Stimulated activated CD8-positive, alpha-beta memory T cell treated with anti-CD3 and anti-CD28 coated beads, Interleukin-15, amount 100 ng/mL, for 4 hours (primary cell): ENCODE data around the gene CCNB3.
"Not testable (repeated sequence)": the region's sequence is repeated elsewhere in the genome, so short reads cannot be mapped to it uniquely, and the experiment has no call there.

Source experiments
- DNase-seq, 2 donors: peaks; one replicate each; pipeline ENCODE4 v3.0.0-alpha.2; 2020; ENCODE audit warnings: low read depth in 2 of 2

CCNB3 gene, protein sequence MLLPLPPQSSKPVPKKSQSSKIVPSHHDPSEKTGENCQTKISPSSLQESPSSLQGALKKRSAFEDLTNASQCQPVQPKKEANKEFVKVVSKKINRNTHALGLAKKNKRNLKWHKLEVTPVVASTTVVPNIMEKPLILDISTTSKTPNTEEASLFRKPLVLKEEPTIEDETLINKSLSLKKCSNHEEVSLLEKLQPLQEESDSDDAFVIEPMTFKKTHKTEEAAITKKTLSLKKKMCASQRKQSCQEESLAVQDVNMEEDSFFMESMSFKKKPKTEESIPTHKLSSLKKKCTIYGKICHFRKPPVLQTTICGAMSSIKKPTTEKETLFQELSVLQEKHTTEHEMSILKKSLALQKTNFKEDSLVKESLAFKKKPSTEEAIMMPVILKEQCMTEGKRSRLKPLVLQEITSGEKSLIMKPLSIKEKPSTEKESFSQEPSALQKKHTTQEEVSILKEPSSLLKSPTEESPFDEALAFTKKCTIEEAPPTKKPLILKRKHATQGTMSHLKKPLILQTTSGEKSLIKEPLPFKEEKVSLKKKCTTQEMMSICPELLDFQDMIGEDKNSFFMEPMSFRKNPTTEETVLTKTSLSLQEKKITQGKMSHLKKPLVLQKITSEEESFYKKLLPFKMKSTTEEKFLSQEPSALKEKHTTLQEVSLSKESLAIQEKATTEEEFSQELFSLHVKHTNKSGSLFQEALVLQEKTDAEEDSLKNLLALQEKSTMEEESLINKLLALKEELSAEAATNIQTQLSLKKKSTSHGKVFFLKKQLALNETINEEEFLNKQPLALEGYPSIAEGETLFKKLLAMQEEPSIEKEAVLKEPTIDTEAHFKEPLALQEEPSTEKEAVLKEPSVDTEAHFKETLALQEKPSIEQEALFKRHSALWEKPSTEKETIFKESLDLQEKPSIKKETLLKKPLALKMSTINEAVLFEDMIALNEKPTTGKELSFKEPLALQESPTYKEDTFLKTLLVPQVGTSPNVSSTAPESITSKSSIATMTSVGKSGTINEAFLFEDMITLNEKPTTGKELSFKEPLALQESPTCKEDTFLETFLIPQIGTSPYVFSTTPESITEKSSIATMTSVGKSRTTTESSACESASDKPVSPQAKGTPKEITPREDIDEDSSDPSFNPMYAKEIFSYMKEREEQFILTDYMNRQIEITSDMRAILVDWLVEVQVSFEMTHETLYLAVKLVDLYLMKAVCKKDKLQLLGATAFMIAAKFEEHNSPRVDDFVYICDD (N-terminal part only)

DNA sequence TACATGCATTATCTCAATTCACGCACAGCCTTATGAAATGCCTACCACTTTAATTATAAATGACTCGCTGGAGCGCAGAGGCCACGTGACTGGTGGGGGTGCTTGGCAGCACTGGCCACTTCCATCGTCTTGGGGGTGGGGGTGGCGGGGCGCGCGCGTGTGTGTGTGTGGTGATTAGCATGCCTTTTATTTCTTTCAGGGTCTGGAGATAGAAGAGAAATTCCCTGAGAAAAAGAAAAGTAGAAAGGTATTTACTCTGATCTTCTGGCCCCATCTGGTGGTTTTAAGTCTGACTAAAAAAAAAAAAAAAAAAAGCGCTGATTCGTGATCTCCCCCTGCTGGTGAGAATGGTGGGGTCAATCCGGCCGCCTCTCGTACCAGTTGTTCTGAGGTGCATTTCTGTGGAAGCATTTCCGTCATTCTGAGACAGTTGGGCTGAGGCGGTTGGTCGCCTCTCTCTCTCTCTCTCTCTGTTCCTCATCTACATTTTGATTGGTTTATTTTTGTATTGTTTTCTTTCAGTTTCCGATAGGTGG is at the start of gene CCNB3:
CCNB3 (plus strand) TSS at position 402 of the 536 bp plus-strand sequence. CDS start 80,399 bp downstream, outside the sequence.
- DNase-seq = peak; percentile 27 to 52

DNA sequence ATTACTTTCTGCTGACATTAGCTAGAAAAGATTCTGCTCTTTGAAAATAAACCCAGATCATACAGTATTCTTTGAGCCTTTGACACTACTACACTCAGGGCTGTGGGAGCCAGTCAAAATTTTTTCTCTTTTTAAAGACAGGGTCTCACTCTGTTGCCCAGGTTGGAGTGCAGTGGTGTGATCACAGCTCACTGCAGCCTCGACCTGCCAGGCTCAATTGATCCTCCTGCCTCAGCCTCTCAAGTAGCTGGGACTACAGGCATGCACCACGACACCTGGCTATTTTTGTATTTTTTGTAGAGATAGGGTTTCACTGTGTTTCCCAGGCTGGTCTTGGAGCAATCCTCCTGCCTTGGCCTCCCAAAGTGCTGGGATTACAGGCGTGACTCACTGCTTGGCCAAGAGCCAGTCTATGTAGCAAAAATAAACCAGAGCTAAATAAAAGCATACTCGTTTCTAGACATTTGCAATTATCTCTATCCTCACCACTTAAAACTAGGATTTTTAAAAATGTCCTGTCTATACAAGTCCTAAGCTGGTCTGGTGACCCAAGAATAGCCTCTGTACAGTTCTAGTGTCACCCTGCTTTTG is 46.9 kb upstream of the CCNB3 start:
- DNase-seq = no peak

DNA sequence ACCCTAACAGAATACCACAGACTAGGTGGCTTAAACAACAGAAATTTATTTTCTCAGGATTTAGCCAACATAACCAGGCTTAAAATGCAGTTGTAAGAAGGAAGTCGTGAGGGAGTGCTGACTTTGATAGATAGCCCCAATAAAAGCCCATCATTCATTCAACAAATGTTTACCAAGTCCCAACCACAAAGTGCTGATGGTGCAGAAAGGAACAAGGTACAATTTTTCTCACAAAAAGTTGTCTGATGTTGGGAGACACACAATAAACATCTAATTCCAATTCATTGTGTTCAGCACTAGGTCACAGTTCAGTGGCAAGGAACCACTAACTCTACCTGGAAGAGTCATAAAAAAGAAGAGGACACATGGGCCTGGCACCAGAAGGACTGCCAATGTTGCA is 46.0 kb upstream of the CCNB3 start:
- no peak for DNase-seq

DNA sequence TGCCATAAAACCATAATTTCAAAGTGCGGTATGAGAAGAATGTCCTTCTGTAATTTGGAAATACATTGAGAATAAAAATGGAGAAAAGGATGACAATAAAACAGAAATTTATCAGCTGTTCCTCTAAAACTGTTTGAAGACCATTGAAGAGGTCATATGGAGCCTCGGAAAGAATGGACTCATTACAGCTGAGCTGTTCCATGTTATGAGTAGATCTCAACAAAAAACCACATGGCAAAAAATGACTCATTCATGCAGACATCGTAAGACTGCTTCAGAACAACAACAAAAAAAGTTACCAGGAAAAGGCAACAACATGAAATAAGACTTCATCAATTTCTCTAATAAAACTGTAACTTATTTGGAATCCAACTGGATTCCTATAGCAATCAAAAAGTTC is 43.4 kb upstream of the CCNB3 start:
- DNase-seq = no peak

DNA sequence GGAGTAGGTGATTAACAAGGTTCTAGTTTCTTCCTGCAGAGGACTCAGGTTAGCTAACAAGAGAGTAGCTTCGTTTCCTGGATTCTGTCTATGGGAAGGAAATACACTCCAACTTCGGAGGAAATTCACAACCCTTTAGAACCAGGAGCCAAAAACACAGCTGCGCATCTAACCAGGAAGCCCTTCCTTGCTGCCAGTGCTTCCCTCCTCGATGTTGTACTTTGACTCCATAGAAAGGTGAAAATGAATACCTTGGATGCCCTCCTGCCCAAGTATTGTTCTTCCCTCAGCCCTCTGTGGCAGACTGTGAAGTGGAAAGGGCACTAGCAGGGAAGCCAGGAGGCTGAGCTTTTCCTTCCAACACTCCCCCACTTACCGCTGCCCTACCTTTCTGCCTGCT is 38.8 kb upstream of the CCNB3 start:
- no peak for DNase-seq

DNA sequence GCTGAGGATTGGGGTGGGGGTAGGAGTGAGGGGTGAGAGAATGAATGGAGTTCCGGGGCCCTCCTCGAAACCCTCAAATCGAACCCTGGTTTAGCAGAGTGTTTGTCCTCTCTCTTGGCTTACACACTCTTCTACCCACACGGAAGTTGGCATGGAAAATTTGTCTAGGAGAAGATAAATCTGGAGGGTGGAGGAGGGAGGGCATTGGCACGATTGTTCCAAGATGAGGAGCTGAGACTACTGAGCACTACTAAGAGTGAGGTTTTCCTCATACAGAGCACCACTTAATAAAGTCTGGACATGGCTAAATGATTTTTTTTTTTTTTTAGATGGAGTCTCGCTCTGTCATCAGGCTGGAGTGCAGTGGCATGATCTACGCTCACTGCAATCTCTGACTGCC is 37.2 kb upstream of the CCNB3 start:
- DNase-seq = no peak

DNA sequence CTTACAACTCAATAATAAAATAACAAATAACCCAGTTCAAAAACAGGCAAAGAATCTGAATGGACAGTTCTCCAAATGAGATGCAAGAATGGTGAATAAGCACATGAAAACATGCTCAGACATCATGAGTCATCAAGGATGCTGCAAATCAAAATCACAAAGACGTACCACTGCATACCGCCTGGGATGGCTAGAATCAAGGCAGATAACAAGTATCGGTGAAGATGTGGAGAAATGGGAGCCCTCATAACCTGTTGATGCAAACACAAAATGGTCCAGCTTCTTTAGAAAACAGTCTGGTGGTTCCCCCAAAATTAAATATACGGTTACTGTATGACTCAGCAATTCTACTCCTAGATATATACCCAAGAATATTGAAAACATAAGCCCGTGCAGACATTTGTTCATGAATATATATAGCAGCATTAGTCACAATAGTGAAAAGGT is 36.3 kb upstream of the CCNB3 start:
- no peak for DNase-seq

DNA sequence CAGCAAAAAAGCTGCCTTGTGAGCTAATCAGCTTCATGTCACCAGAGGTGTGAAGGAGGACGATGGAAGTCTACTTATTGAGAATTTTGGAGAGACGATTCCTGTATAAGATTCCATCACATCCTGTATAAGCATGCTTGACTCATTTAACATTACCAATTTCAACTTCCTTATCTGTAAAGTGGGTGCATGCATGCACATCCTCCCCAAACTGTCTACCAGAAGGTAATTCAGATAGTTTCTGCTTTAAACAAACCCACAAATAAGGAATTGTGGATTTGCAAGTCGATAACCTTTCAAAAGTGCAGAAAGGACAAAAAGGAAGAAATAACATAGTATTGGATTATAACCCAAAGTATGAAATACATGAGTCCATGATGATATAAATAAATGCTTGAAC is 34.8 kb upstream of the CCNB3 start:
- no peak for DNase-seq

DNA sequence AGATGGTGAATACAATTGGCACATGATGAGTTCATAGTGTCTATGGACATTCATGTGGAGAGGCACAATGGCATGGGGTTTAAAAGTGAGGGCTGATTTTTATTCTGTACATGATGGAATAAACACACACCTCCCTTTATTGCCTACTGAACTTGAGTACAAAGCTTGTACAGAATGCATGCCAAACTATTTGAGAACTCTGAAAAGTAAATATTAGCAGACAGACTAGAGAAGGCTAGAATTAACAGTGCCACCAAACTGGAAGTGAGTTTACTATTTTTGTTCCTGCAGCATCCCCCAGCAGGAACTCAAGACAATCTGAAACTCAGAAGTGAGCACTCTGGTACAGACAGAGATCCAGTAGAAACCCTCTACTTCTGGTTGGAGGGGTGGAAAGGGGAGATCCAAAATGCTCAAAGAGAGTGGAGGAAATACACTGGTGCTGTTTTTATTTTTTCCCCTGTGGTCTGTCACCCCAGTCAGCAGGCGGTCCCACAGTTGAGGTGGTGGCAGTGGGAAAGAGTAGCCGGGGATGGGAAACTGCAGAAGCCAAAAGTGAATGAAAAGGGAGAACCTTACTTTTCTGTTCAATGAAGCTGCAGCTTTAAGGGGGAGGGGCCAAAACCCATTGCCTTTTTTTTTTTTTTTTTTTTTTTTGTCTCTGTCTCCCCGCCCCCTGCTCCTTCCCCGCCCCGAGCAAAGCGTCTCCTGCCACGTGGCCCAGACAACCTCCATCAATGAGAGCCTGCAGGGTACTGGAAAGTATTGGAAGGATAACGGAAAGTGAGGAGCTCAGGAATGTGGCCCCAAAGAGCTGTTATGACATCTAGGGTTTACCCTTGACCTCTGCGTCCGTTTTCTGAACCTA is 24.3 kb upstream of the CCNB3 start:
- DNase-seq = no peak

DNA sequence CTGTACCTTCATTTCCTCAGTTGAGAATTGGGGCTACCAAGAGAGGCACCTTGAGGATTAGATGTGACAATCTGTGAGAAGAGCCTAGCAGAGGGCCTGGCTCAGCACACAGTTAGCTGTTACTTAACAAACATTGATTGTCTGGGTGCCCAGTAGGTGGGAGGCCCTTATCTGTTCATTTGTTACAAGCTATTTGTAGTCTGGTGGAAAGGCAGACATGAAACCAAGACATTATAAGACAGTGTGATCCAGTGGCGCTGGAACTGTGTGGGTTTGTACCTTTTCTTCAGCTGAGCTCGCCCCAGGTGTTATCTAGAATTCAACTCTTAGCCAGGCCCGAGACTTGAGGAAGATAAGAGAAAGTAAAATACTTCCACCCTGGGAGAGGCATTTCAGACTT is 20.7 kb upstream of the CCNB3 start:
- no peak for DNase-seq

DNA sequence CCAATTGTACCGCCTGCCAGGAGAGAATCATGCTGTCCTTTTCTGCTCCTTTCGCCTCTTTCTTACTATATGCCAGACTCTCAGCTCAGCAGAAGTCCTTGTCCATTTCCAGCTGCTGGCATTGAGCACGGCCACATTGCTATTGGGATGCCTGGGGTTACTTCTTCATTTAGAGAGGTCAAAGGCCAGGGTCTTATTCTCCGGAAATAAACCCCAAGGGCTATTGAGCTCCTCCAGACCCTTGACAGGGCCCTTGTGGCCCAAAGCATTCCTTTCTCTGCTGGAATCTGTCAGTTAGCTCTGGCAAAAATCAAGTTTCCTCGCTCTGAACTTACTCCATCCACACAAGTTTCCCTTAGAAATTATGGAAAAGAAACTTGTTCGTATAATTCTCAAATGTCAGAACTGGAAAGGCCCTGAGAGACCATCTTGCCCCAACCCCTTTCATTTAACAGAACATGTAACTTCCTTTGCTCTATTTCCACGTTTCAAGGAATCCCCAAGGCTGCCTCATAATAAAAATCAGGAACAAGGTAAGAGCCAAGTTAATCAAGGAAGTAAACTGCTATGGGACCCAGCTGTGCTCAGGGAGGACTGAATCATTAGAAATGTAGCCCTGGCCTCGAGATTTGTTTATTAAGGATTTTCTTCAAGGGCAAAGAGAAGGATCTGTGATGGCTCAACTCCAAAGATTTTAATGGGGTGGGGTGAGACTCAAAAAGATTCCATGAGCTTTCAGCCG is 15.5 kb upstream of the CCNB3 start:
- DNase-seq = no peak

DNA sequence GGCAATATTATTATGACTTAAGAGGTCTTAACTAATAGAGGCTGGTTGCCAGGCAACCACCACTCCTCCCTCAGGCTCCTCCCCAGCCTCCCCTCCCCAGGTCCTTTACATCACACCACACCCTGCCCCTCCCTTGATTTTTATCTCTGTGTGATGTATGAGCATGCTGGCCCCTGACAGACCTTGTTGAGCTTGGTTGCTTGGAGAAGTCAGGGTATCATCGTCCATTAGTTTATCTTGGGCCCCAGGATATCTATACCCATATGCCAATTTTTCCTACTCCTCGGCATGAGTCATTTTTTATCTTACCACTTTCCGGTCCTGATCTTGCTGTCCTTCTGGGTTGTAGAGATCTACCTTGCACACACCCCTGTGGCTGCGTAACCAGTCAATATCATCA is 6.2 kb upstream of the CCNB3 start:
- DNase-seq = no peak

DNA sequence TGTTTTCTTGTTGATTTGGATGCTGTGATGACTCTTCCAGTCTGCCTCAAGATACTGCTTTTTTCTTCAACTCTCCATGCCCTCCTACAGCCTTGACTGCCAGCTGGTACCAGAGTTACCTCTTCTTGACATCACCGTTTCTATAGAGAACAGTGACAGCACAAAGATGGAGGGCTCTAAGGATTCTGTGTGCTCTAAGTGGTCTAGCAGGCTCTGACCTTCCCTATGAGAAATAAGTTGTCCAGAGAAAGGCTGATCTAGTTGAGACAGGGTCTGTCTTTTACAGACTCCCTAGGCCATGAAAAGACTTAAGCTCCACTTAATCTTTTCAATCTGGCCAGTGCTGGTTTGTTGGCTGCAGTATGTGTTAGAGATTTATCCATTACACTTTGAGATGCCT is 3.7 kb upstream of the CCNB3 start, which contains the start of gene AKAP4:
AKAP4 (minus strand) TSS at position 101 of the 400 bp plus-strand sequence. CDS start 118 bp downstream, outside the sequence.
- no peak for DNase-seq

DNA sequence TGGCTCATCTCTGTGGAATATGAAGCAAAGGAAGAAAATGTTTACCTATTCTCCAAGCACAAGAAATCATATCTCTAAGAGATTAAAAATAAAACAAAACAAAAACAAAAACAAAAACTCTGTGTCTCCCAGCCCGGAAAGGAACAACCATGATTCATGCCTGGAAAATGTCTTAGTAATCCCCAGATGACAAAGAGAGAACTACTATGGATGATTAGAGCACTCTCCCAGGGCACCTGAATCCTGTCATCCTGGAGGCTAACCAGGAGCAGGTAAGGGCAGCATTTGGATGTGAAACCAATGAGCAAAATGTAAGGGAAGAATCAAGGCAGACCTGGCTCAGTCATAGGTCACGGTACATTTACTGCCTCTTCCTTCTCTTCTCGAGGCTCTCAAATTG is 2.0 kb upstream of the CCNB3 start:
- no peak for DNase-seq

DNA sequence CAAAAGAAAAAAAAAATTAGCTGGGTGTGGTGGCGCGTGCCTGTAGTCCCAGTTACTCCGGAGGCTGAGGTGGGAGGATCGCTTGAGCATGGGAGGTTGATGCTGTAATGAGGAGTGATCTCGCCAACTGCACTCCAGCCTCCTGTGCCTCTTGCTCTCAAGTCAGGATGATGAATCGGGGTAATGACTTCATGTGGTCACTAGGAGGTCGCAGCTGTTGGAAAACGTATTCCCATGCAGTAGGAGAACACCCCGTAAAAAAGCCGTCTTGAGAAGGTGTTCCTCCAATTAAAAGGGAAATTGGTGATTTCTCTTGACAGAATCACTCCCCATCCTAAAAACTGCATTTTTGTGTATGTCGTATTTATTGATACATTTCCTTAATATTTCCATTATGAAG is 2.2 kb downstream of the CCNB3 start:
- DNase-seq = no peak

DNA sequence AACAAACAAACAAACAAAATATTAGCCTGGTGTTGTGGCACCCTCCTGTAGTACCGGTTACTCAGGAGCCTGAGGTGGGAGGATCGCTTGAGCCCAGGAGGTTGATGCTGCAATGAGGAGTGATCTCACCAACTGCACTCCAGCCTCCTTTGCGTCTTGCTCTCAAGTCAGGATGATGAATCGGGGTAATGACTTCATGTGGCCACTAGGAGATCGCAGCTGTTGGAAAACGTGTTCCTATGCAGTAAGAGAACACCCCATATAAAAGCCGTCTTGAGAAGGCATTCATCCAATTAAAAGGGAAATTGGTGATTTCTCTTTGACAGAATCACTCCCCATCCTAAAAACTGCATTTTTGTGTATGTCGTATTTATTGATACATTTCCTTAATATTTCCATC is 6.9 kb downstream of the CCNB3 start:
- DNase-seq = no peak

DNA sequence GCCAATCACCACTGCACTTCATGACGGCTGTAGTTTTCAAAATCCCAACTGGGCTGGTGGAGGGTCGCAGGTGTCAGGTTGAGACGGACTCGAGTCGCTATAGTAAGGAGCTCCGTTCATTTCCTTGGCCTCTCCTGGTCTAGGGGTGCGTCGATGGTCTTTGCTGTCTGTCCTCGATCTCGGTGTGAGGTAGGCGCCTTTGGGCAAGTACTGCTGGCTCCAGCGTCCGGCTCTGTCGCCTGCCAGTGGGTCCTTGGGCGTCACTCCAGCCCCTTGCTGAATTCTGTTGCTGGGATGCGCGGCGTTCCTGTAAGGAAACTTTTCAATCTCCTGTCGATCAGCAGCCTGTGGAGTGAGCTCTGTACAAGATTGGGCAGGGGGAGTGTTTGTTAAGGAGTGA is 76.7 kb downstream of the CCNB3 start:
- DNase-seq = no peak

DNA sequence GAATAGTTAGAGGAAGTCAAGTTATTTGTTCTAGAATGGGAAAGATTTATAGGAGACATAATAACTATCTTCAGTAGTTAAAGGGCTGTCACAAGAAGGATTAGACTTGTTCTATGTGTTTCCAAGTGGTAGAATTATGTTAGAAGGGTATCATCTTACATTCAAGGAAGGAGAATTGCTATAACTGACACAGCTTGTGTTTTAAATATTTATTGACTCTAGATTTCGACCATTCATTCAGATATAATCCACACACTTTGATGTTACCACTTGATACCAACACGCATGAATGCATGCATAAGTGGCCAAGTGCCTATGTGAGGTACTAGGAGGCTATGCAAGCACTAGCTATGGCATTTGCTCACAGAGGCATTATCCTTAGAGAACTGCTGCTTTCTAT is 122.7 kb downstream of the CCNB3 start:
- no peak for DNase-seq

DNA sequence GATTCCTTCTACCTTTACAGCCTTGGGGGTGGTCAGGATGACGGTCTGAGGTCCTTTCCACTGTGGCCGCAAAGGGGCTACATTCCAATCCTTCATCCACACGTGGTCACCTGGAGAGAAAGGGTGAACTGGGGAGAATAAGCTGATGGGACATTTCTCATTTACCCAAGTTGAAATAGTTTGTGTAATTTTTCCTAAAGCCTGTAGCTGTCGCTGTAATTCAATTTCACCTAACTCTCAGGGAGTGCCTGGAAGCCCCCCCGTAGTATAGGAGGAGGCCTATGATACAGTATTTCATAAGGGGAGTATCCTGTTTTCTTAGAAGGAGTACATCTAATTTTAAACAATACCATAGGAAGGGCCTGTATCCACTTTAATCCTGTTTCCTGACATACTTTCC is 128.1 kb downstream of the CCNB3 start:
- not testable (repeated sequence) for DNase-seq

DNA sequence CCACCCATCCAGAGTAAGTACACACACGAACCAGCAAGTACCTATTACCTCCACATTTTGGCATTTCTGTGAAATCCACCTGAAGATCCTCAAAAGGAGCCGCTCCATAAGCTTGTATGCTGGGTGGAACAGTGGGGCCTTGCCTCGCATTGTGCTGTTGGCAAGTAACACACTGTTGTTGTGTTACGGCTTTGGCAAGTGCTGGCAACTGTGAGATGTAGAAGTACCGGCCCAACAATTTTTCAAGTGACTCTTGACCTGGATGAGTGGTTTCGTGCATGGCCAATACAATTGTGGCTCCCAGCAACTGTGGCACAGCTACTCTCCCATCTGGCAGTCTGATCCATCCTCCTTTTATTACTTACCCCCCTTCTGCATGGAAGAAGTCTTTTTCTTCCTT is 128.7 kb downstream of the CCNB3 start:
- DNase-seq = no peak
